HG03064 (cell line): Measurements from ENCODE around the gene PPFIA4.

Source experiments
- ATAC-seq: cut with Tn5 transposase; IDR thresholded peaks from one replicate; pipeline ENCODE4 v1.9.1; 2021; ENCODE audit warnings: low read depth; ENCODE audit not compliant: unreplicated experiment

The PPFIA4 gene

DNA sequence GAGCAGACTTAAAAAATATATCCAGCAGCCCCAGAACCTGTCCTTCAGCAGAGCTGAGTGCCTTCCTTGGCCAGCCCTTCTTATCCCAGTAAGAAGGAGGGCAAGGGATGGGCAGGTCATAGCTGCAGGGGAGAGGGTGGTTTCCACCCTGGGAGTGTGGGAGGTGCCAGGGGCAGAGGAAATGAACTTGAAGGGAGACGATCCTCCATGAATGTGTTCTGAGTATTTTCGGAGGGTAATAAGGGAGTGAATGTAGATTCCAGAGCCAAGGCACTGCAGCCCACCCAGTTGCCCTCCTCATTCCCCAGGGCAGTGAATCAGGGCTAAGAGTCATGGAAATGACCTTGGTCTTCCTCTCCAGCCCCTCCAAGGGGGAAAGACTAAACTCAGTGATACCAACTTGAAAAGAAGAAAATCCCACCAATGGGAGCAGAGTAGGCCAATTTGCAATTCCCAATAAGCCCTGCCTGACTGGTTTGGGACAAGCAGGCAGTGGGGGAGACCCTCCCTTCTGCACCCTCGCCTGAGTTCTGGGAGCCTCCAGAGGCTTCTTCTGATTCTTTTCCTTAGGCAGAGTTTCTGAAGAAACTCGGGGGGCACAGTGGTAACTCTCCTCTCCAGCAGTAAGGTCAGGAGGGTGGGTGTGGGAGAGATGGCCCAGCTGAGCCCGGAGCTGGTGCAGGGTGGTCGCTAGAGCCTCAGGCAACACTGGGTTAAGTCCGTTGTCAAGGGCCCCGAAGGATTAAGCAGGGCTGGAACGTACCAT, 55.4 kb downstream of the PPFIA4 start:
- ATAC-seq: no peak

DNA sequence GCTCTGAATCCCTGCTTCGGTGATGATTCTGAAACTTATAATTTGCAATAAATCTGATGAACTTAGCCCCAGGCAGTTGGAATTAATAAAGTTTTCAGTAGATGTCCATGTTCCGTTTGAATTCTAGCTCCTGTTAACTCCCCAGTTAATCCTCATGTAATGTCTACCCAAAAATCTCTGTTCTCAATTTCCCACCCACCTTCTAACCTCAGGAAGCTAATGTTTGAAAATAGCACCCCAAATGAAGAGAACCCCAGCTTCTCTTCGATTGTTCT, 55.9 kb downstream of the PPFIA4 start:
- no peak for ATAC-seq

DNA sequence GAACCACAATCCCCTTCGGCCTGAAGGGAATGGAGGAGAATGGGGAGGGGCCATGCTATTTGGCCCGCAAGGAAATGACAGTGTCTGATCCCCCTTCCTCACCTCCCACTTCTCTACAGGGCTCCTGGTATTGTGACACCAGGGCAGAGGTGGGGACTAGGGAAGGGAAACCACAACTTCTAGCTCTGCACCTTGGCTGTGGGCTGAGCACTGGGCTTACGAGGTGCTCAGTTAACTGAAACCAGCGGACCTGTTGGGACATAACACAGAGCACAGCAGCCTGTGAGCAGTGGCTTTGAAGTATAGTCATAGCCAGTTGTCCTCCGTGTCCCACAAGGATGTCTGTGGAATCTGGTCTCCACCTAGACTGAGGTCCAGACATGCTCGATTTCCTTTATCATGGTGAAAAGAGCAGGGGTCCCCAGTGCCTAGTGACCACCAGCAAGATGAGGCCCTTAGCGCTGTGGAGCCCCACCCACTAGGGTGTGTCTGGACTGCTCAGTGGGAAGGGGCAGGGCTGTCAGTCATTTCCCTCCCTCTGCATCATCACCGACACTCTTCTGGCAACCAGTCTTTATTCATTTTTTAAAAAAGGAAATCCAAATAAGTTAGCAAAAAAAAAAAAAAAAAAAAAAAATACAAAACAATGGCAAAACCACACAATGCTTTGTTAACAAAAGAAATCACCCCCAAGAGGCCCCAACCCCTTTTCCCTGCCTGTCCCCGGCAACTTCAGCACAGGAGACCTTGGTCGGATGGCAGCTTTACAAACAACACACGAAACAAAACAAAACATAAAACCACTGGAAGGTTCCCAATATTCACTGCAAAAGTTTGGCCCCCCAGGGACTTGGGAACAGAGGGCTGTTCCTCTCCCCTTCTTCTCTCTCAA, 56.5 kb downstream of the PPFIA4 start:
- ATAC-seq: no peak

DNA sequence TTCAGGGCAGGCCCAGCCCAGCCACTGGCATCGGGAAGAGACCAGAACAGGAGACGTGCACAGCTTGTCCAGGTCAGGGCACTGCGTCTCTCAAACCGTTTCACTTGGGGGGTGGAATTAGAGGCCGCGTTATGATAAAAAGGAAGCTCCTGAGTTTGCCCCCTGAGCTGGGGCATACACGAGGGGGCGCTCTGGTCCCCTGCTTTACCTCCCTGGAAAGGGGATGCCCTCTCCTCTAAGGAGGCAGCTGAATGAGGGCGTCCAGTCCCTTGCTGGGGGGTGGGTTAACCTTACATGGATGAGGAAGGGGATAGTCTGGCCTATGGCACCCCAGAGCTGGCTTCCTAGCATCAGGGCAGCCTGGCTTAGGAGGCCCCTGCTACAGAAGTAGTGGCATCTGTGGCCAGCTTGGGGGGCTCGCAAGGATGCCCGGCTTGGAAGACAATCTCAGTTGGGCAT, 57.2 kb downstream of the PPFIA4 start:
- ATAC-seq: no peak

DNA sequence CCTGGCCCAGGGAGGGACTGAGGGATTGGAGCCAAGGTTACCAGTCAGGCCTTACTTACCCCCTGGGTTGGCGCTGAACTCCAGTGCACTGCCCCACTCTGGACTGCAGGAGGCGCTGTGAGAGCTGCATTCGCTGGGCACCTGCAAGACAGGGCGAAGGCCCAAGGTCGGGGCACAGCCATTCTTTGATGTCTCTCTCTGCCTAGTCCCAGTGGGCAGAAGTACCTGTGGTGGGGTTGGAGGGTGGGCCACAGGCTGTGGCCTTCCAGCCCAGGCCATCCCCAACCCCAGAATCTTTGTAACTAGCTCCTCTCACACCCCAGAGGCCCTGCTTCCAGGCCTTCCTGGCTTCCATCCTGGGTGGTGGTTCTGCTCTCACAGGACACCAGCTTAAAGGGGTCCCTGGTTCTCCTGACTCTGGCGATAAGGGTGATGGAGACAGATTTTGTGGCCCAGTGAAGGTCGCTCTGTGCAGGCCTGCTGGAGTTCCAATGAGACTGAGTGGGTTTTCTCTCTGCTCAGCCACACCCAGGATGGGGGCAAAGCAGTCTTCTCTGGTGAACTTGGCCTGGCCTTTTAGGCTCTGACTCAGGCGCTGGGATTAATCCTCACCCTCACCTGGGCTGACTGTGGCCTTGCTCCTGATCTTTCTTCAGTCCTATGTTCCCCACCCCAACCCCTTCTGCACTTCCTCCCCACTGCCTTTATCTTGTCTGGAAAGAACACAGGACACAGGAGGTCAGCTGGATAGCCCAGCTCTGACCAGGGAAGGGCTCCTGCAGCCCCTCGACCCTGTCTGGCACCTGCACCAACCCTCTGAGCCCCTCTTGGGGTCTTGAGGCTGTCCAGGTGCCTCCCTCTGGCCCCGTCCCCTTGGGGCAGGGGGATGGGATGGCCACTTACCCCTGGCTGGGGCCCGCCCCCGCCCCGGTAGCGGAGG, 58.6 kb downstream of the PPFIA4 start:
- ATAC-seq: no peak

DNA sequence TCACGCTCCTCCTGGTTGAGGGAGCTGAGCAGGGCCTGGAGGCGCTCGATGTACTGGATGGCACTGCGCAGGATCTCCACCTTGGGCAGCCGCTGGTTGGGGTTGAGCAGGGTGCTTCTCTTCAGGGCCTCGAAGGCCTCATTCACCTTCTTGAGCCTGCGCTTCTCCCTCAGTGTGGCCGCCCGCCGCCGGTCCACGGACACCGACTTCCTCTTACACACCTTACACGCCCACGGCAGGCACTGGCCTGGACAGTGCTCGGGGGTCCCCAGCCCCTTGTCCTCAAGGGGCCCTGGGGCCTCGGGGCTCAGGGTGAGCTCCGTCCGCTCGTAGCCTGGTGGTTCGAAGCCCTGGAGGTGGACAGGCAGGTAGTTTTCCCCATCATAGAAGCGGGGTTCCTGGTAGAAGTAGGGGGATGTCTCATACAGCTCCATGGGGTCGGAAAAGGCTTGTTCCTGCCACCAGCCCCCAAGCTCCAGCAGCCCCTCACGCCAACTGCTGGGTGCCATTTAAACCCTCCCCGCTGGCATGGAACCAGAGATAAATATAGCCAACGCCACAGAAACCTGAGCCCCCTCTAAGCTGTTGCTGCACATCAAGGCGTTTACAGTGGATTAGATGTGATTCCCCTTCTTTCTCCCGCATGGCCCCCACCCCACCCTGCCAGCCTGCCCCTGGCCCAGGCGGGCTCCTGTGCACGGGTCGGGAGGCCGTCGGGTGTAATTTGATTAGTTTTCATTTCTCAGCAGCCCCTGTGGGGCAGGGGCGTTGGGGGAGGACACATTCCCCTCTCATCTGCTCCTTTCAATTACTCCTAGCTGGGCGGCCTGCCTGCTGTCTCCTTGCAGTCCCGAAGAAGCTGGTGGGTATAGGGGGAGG, 59.5 kb downstream of the PPFIA4 start, which contains the start of gene MYOG:
MYOG (minus strand) TSS at position 485 of the 879 bp plus-strand sequence; CDS start at position 434, 51 bp downstream.
- no peak for ATAC-seq

DNA sequence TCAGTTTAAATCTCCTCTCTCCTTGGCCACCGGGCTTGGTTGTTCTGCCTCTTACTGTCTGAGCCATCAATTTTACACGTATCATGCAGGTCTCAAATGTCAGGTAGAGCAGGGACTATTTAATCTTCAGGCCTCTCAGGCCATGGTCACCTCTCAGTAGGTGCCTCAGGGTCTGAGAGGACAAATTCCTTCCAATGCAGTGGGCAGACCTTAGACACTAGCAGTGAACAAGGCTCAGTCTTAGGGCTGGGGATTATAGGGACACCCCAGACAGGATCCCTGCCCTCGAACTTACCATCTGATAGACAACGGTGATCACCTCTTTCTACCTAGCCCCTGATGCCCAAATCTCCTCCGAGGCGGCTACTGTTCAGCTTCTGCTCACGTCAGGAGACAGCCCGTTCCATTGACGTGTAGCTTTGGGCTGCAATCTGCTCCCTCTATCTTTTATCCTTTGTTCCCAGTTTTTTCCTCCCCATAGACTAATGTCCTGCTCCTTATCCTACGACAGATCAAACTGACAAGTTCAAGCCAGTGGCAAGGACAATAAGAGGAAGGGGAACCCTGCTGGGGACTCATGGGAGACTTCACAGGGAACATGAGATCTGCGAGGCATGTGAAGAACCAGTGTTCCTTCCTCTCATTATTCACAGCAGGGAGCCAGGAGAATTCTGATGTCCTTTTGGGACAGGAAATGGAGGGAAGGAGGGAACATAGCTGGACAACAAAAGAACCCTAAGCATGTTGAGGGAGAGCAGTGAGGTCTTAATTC, 60.9 kb downstream of the PPFIA4 start:
- no peak for ATAC-seq

DNA sequence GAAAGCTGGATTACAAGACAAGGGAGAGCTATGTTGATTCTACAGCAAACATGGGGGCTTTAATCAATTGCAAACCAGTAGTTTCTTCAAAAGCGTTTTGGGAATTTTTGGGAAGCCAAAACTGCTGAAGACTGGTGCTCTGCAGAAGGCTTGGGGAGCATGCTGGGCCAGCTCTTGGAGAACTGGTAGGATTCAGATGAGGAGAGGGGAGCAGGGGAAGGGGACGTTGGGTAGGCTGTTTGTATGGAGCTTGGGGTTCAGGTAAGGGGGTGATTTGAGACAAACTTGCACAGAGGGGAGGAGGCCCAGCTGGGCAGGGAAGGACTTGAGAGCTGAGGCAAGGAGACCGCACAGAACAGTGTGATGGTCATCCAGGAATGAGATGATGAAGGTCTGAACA, 62.1 kb downstream of the PPFIA4 start:
- ATAC-seq: no peak

DNA sequence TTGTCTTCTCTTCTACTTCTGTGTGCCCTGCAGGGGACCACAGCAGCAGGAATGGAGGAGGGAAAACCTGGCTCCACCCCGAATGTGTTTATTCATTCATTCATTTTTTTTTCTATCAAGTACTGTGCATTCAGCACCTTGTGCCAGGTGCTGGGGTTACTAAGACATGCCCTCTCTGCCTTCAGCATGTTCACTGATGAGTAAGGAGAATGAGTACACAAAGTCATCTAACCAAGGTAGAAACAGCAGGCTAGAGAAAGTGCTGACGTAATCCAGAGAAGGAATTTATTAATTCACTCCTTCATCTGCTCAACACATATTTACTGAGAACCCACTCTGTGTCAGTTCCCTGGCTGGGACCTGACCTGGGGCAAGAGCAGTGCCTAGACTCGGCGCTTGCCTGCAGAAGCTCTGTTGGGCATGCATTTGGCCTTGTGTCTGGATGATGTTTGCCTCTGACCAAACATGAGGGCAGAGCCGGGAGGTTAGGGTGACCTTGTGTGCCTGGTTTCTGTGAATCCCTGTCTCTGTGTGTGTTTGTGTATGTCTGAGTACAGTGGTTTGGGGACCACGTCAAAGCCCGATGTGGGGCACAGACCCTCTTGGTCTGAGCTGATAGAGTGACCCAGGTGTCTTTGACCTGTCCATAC, 62.8 kb downstream of the PPFIA4 start:
- ATAC-seq: no peak

DNA sequence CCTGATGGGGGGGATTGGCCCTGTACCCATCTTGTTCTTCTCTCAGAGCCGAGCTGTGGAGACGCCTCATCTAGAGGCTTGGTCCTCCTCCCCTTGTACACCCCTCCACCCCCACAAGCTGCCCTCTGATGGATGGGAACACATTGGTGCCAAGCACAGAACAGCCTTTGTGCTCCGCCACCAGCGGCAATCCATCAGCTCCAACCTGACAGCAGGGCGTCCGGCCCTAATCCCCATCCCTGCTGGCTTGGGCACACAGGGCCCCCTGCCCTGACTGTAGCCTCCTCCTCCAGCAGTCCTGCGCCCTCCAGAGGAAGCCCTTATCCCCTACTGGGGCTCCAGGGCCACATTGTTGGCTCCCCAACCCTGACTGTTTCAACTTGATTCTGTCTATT, 63.4 kb downstream of the PPFIA4 start:
- no peak for ATAC-seq

DNA sequence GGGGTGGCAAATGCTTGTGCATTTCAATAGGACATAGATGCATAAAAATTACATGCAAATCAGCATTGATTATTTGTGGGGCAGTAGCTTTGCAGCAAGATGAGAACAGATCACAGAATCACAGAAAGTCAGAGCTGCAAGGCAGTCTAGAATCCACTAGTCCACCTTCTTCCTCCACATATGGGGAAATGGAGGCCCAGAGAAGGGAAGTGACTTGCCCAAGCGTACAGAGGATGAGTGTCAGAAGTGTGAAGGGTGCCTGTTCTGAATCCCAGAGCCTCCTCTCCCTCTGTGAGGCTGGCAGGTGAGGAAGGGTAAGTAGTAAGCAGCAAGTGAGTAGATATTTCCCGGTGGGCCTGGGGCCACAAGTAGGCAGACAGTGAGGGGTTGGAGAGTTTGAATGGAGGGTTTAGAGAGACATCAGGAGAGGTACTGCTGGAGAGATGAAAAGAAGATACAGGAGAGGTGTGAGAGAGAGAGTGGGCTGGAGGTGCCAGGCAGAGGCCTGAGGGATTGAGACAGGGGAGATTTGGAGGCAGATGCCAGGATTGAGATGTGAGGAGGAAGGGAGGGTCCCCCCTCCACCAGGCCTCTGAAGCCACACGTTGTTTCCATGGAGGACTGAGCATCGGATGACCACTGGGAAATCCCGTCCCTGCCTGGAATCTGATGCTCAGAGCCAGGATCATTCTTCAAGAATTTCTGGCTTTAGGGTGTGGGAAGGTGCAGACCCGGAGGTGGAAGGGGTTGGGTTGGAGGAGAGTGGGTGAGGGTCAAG, 64.3 kb downstream of the PPFIA4 start:
- ATAC-seq: no peak

DNA sequence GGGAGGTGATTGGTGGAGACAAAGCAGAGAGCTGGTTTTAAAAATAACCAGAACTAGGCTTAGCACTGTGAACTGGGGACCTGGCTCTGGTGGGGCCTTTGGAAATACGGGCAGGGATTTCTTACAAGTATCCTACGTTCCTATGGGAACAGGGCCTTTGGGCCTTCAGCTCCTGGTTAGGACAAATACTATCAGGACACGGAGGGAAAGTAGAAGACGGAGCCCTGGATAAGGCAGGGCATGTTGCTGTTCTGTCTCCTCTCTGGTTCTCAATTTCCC, 64.8 kb downstream of the PPFIA4 start:
- ATAC-seq: no peak

DNA sequence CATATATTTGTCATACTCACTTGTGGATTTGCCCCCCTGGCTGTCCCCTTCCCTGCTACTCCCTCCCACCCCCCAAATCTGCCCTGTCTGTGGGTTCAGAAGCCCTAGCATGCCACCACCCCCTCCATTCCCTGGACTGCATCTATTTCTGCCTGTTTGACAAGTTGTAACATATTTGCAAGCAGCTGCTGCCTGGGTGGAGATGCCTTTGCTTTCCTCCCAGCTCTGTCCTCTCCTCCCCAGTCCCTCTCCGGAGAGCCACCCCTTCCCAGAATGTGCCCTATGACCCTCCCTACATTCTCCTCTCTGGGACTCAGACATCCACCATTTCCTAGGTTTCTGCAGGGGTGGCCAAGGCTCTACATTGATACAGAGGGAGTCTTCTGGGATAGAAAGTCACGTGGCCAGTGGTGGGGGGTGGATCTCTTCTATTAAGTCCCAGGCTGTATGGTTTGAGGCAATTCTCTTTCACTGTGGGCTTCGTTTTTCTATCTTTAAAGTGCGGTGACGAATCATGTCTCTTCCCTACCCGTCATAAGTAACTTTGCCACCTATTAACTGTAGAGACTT, 65.6 kb downstream of the PPFIA4 start:
- ATAC-seq: no peak

DNA sequence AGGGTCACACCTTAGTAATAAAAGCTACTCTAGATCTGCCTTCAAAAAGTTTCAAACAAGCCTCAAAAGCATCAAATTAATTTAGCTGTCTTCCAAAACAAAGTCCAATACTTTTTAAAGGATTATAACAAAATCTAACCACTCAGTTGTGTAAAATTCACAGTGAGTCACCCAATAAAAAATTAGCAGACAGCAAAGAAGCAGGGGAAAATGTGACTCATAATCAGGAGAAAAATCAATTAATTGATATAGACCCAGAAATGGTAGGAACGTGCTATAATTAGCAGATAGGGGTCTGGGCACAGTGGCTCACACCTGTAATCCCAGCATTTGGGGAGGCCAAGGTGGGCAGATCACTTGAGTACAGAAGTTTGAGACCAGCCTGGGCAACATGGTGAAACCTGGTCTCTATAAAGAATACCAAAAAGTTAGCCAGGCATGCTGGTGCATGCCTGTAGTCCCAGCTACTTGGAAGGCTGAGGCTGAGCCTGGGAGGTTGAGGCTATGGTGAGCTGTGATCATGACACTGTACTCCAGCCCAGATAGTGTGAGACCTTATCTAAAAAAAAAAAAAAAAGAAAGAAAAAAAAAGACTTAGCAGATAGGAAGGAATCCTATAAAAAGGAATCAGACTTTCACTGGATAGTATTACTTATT, 67.6 kb downstream of the PPFIA4 start:
- no peak for ATAC-seq

DNA sequence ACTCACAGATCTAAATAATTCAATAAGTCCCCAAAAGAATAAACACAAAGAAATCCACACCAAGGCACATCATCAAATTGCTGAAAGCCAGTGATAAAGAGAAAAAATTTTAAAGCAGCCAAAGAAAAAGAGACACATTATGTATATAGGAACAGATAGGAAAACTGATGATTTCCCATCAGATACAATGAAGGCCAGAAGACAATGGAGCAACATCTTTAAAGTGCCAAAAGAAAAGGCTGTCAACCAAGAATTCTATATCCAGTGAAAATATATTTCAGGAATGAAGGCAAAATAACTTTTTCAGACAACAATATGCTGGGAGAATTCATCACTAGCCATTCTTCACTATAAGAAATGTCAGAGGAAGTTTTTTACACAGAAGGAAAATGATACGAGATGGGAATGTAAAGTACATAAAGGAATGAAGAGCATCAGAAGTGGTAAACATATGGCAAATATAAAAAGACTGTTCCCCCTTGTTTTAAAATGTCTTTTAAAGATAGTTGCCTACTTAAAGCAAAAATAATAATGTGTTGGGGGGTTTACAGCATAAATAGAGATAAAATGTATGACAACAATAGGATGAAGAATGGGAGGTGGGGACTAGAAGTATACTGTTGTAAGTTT, 68.9 kb downstream of the PPFIA4 start:
- ATAC-seq: no peak

DNA sequence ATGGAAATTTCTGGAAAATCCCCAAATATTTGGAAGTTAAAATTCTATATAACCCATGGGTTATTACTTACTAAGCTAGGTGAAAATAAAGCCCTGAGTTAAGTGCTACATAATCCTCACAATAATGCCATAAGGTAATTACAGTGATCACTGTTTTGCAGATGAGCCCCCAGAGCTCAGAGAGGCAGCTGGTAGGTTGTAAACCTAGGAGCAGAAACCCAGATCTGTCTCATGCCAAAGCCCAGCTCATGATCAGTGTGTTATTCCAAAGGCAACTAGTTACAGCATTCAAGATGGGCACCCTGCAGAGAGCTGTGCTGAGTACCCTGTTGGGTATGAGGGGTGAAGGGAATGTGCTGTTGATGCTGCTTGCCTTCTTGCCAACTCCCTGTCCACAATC, 70.3 kb downstream of the PPFIA4 start:
- ATAC-seq: no peak

DNA sequence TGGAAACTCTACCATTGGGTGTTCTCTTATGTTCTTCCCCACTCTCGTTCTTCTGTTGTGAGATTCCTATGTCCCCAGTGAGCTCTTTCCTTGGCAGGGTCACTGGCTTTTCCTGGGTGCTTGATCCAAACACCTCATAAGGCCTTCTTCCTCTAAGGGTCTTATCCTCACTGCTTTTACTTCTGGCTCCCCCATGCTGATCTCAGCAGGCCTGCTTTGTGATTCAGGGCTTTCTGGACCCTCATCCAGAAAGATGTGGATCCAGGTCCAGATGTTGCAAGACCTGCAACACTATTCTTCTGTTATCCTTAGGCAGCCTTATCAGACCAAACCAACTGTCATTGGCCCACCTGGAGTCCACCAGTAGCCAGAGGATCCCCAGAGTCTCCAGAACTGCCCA, 70.7 kb downstream of the PPFIA4 start:
- no peak for ATAC-seq
